ENCODE results near the gene SEMA4D. TPM values are rescaled to one million over a fixed set of nuclear protein-coding genes. Genes with fewer than 3 reads are reported as not detected.

Gene SEMA4D
- polyA plus RNA-seq, 1 donor from 2014 or later, result 34.0 TPM

DNA sequence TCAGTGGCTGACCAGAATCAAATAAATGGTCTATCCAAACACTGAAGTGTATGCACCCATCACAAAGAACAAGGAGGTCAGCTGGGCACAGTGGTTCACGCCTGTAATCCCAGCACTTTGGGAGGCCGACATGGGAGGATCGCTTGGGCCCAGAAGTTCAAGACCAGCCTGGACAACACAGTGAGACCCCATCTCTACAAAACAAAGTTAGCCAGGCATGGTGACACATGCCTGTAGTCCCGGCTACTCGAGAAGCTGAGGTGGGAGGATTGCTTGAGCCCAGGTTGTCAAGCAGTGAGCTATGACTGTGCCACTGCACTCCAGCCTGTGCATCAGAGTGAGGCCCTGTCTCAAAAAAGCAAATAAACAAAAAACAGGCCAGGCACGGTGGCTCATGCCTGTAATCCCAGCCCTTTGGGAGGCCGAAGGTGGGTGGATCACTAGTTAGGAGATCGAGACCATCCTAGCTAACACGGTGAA lies 40.5 kb downstream of the SEMA4D start:
- Histone ChIP-seq H3K9me3 (ENCODE audit: low read length) (no peaks in the 10 kb centered on the region), H3K9me2 (ENCODE audit: insufficient read depth, low read length) (no peaks in the 10 kb centered on the region), H4K20me1 (ENCODE audit: insufficient read depth) (no peaks in the 10 kb centered on the region), H3K36me3 (ENCODE audit: insufficient read depth, low read length) (no peaks in the 10 kb centered on the region), H3K9ac (ENCODE audit: low read length) (no peak overlapping the region), H3F3A (ENCODE audit: insufficient read depth, low read length, poor library complexity, severe bottlenecking) (no peaks in the 10 kb centered on the region), H3K4me3 (ENCODE audit: low read length) (no peak overlapping the region), H3K79me2 (replicated peaks; ENCODE audit: insufficient read depth, low read length) (peaks cover 35% of the 10 kb centered on the region), H3K27me3 (ENCODE audit: insufficient read depth, low read depth, low read length) (no peaks in the 10 kb centered on the region), H2AFZ (ENCODE audit: low read depth, low read length) (no peak overlapping the region), H3K27ac (ENCODE audit: low read length) (peak overlapping the region; percentile 11), H3K4me2 (ENCODE audit: low read length) (no peak overlapping the region)
- TF ChIP-seq, protein P1, sequence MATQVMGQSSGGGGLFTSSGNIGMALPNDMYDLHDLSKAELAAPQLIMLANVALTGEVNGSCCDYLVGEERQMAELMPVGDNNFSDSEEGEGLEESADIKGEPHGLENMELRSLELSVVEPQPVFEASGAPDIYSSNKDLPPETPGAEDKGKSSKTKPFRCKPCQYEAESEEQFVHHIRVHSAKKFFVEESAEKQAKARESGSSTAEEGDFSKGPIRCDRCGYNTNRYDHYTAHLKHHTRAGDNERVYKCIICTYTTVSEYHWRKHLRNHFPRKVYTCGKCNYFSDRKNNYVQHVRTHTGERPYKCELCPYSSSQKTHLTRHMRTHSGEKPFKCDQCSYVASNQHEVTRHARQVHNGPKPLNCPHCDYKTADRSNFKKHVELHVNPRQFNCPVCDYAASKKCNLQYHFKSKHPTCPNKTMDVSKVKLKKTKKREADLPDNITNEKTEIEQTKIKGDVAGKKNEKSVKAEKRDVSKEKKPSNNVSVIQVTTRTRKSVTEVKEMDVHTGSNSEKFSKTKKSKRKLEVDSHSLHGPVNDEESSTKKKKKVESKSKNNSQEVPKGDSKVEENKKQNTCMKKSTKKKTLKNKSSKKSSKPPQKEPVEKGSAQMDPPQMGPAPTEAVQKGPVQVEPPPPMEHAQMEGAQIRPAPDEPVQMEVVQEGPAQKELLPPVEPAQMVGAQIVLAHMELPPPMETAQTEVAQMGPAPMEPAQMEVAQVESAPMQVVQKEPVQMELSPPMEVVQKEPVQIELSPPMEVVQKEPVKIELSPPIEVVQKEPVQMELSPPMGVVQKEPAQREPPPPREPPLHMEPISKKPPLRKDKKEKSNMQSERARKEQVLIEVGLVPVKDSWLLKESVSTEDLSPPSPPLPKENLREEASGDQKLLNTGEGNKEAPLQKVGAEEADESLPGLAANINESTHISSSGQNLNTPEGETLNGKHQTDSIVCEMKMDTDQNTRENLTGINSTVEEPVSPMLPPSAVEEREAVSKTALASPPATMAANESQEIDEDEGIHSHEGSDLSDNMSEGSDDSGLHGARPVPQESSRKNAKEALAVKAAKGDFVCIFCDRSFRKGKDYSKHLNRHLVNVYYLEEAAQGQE (IDR thresholded peaks at IDR 0.05; ENCODE audit: borderline replicate concordance), result no peak
- no peak for TF ChIP-seq EZH2 (IDR thresholded peaks at IDR 0.05; ENCODE audit: borderline replicate concordance, insufficient read depth, low read length, poor library complexity, severe bottlenecking)
- TF ChIP-seq, protein P2, sequence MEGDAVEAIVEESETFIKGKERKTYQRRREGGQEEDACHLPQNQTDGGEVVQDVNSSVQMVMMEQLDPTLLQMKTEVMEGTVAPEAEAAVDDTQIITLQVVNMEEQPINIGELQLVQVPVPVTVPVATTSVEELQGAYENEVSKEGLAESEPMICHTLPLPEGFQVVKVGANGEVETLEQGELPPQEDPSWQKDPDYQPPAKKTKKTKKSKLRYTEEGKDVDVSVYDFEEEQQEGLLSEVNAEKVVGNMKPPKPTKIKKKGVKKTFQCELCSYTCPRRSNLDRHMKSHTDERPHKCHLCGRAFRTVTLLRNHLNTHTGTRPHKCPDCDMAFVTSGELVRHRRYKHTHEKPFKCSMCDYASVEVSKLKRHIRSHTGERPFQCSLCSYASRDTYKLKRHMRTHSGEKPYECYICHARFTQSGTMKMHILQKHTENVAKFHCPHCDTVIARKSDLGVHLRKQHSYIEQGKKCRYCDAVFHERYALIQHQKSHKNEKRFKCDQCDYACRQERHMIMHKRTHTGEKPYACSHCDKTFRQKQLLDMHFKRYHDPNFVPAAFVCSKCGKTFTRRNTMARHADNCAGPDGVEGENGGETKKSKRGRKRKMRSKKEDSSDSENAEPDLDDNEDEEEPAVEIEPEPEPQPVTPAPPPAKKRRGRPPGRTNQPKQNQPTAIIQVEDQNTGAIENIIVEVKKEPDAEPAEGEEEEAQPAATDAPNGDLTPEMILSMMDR (IDR thresholded peaks at IDR 0.05; ENCODE audit: poor library complexity, severe bottlenecking), result no peak
- no peak for TF ChIP-seq POLR2AphosphoS5 (IDR thresholded peaks at IDR 0.05)
- no peak for TF ChIP-seq EP300 (conservative IDR thresholded peaks at IDR 0.05; ENCODE audit: poor library complexity, severe bottlenecking)
- no peak for TF ChIP-seq SMC3 (conservative IDR thresholded peaks at IDR 0.05; ENCODE audit: poor library complexity)
- no peak for TF ChIP-seq RAD21 (conservative IDR thresholded peaks at IDR 0.05)
- no peak for TF ChIP-seq MXI1 (conservative IDR thresholded peaks at IDR 0.05; ENCODE audit: poor library complexity, severe bottlenecking)
- no peak for TF ChIP-seq TAF1 (IDR thresholded peaks at IDR 0.05; ENCODE audit: low read depth)

DNA sequence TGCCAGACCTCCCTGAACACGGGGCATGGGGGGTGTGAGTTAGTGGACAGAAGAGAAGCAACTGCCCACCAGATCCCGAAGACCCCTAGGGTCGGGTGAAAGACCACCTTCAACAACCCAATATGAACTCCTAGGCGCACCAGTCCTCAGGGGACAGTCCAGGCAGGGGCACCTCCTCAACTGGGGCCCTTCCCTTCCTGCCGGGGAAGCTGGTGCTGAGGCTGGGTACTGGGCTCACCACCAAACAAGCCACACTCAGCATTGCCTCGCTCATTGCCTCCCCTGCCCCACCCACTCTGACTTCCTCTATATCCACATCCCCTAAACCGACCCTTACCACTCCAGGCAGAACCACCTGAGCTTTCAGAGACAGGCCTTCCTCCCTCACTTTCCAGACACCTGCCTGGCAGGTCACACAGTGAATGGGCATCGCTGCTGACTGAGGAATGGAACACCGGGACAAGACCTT lies 42.5 kb downstream of the SEMA4D start:
- no peaks in the 10 kb centered on the region for H3F3A ChIP-seq (ENCODE audit: insufficient read depth, low read length, poor library complexity, severe bottlenecking)
- no peaks in the 10 kb centered on the region for H3K9me2 ChIP-seq (ENCODE audit: insufficient read depth, low read length)
- H3K36me3 ChIP-seq (ENCODE audit: insufficient read depth, low read length), result no peaks in the 10 kb centered on the region
- TF ChIP-seq RAD21 (conservative IDR thresholded peaks at IDR 0.05) (no peak), POLR2AphosphoS5 (IDR thresholded peaks at IDR 0.05) (no peak), TAF1 (IDR thresholded peaks at IDR 0.05; ENCODE audit: low read depth) (no peak), MXI1 (conservative IDR thresholded peaks at IDR 0.05; ENCODE audit: poor library complexity, severe bottlenecking) (no peak), EP300 (conservative IDR thresholded peaks at IDR 0.05; ENCODE audit: poor library complexity, severe bottlenecking) (no peak), SMC3 (conservative IDR thresholded peaks at IDR 0.05; ENCODE audit: poor library complexity) (no peak)
- TF ChIP-seq, protein P2 (IDR thresholded peaks at IDR 0.05; ENCODE audit: poor library complexity, severe bottlenecking), result no peak
- H2AFZ ChIP-seq (ENCODE audit: low read depth, low read length), result no peak overlapping the region
- H3K9me3 ChIP-seq (ENCODE audit: low read length), result no peaks in the 10 kb centered on the region
- H3K79me2 ChIP-seq (replicated peaks; ENCODE audit: insufficient read depth, low read length), result peaks cover 30% of the 10 kb centered on the region
- H3K27ac ChIP-seq (ENCODE audit: low read length), result no peak overlapping the region
- no peak overlapping the region for H3K9ac ChIP-seq (ENCODE audit: low read length)
- no peaks in the 10 kb centered on the region for H3K27me3 ChIP-seq (ENCODE audit: insufficient read depth, low read depth, low read length)
- H3K4me2 ChIP-seq (ENCODE audit: low read length), result no peak overlapping the region
- no peak overlapping the region for H3K4me3 ChIP-seq (ENCODE audit: low read length)
- no peaks in the 10 kb centered on the region for H4K20me1 ChIP-seq (ENCODE audit: insufficient read depth)
